HT1080 (cell line): Measurements from ENCODE around the gene TEX29. TPM values are rescaled to one million over a fixed set of nuclear protein-coding genes. Genes with fewer than 3 reads are reported as not detected.

Experiments
- DNase-seq: peaks from one replicate; pipeline ENCODE4 v3.0.0-alpha.2; 2015; ENCODE audit warnings: low read depth
- total RNA-seq: library from RNA; depleted of rRNA; stranded (reverse); fragments of >200 nt; shearing (Covaris generic); gene quantifications from 2 replicates; pipeline ENCODE4 v1.2.3, GENCODE V29; 2014

Gene TEX29
- total RNA-seq, 1 experiment from 2014 or later: 0.29 TPM

GRCh38 chr13:111322001-111322915, 1.8 kb downstream of the TEX29 start:
- DNase-seq: no peak

DNA sequence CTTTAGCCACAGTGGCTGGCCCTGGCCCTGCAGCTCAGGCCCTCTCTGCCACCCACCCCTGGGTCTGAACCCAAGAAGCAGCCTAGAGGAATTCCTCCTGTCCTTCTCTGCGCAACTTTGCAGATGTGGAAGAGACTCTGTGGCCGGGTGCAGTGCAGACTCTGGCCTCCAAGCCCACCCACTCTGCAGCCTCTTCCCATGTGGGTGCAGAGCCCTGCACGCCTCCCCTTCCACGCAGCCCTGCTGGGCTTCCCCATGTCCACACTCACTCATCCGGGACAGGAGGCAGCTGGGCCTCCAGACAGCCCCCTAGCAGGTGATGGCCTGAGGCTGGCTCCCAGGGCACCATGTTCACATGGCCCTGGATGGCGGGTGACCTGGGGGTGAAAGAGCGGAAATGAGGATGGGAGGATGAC, 2.5 kb downstream of the TEX29 start:
- DNase-seq: no peak

GRCh38 chr13:111323549-111323948, 3.1 kb downstream of the TEX29 start:
- no peak for DNase-seq

DNA sequence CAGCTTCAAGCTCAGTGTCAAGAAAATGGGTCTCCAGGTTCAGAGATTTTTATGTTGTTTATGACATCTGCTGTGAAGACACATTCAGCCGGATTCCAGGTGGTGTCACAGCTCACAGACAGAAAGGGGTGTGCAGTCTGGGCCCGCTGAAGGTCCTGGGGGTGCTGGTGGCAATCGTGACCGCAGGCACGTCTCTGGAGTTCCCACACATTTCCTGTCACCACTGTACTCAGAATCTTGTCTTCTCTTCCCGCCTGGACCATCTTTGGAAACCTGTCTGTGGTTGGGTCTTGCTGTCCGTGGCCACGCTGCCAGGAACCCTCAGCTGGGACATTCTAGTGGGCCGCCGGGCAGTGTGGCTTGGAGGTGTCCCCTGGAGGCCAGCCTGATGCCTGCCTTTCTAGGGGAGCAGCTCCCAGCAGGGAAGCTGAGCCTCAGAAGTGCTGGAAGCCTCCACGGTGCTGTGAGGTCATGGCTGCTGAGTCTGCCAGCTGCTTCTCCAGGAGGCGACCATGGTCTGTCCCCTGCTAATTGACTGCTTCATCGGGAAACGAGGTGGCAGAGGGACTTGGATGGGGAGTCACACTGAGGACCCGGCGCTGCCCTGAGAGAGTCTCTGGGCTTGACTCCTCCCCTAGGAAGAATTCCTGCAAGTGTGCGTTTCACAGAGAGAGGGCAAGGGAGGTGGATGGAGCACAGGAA, 3.7 kb downstream of the TEX29 start:
- DNase-seq: no peak

DNA sequence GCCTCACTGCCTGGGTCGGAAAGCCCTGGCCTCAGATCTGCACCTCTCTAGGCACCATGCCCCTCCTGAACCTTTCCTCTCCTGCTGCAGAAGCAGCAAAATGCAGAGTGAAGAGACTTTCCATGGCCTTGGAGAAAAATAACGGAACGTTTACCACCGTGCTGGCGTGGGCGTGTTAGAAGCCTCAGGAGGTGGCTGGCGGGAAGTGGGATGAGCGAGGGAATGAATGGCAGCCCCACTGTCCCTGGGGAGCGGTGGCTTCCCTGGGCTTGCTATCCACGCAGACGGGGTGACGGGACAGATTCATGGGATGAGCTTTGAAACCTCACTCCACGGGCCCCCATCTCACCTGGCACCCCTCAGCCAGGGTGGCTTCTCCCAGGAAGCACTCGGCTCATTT, 4.3 kb downstream of the TEX29 start:
- no peak for DNase-seq

GRCh38 chr13:111325146-111325890, 4.9 kb downstream of the TEX29 start:
- no peak for DNase-seq

DNA sequence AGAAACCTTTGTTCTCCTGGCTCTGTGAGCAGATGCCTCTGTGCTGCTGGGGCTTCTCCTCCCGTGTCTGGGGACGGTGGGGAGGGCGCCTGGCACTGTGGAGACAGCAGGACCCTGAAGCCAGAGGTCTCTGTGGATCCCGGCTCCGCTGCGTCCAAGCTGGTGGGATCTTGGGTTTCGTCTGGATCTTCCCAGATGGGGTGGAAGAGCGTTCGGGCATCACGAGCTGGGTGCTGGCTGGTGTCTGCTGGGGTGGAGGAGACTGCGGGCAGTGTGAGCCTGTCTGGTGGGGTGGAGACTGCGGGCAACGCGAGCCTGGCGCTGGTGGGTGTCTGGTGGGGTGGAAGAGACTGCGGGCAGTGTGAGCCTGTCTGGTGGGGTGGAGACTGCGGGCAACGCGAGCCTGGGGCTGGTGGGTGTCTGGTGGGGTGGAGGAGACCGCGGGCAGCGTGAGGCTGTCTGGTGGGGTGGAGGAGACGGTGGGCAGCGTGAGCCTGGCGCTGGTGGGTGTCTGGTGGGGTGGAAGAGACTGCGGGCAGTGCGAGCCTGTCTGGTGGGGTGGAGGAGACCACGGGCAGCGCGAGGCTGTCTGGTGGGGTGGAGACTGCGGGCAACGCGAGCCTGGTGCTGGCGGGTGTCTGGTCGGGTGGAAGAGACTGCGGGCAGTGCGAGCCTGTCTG, 5.6 kb downstream of the TEX29 start:
- no peak for DNase-seq

DNA sequence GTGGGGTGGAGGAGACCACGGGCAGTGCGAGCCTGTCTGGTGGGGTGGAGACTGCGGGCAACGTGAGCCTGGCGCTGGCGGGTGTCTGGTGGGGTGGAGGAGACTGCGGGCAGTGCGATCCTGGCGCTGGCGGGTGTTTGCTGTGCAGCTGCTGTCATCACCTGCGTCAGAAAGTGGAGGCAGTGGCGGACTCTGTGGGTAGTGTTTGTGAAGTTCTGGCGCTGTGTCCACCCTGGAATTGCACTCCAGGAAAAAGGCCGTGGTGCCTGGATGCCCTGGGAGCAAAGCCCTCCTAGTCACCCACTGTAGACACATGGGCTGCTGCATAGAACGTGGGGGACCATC, 6.2 kb downstream of the TEX29 start:
- no peak for DNase-seq

DNA sequence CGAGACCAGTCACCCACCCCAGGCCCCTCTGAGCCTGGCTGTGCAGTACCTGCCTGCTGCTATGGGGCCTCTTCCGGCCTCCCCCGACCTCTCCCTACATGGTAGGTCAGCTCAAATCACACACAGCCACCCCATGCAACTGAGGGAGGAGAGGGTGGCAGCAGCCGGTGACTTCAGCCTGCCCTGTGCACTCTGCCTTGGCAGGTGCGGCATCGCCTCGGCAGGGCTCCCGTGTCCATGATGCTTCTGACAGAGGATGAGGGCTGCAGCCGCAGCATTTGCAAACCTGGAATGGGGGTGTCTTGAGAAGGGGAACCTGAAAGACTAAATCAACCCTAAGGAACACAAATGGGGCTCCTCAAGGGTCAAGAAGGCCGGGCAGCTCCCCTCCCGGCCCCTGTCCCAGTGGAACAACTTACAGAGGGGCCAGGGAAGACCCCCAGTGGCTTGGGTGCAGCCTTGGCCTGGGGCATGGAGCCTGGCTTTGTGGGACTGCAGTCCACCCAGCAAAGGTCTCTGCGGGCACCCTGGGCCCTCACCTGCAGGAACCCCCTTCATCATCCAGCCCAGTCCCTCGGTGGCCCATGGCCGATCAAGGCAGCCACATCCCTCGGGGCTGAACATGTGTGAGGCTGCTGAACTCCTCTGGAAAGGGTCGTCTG, 6.7 kb downstream of the TEX29 start:
- no peak for DNase-seq

GRCh38 chr13:111327730-111328573, 7.5 kb downstream of the TEX29 start:
- DNase-seq: no peak

- DNase-seq: no peak
These were observed 8.3 kb downstream of the TEX29 start for GRCh38 chr13:111328574-111329410.

DNA sequence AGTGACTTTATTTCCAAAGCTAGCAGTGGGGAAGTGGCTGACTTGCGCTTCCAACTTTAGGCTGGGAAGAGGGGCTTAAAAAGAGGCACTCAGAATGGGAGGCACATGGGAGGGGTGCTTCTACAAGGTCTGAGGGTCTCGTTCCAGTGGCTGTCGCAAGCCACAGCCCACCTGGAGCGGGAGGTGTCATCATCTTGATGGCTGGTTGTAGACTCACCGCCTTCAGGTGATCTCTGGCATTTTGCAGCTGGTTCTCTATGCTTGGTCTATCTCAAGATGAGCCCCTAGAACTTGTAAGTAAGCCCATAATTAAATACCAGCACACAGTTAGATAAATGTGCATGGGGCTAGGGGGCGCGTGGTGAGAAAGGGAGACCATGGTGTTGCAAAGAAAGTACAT, 9.2 kb downstream of the TEX29 start:
- DNase-seq: no peak

GRCh38 chr13:111330066-111330610, 9.7 kb downstream of the TEX29 start:
- no peak for DNase-seq

DNA sequence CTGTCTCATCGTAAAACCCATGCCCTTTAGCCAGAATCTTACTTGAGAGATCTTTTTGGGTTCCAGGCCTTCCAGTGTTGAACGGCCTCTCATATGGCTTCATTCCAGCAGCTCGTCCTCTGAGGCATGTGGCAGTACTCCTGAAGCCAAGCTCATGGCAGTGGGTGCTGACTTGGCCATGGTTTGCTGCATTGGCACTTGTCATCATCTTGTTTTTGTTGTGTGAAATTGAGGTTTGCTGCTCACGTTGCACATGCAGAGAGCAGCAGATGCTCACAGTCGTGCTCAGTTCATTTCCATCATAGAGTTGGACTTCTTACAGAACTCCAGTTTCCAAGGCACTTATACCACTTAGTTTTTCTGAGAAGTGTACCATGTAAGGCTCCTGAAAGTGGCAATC, 14.9 kb downstream of the TEX29 start:
- no peak for DNase-seq

- DNase-seq: peak; percentile 17
These were observed 16.2 kb downstream of the TEX29 start for GRCh38 chr13:111336666-111337065.

DNA sequence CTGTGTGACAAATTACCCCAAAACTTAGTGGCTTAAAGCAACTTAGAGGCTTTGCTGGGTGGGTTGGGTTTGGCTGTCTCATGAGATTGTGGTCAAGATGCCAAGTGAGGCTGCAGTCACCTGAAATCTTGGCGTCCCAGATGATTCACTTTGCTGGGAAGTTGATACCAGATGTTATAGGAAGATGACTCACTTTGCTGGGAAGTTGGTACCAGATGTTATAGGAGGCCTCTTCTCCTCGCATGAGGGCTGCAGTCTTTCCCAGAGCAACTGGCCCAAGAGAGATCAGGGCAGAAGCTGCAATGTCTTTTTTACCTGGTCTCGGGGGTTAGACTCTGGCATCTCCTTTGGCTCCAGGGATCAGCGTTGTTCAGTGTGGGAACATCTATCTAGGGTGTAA, 16.8 kb downstream of the TEX29 start:
- peak; percentile 90 for DNase-seq

DNA sequence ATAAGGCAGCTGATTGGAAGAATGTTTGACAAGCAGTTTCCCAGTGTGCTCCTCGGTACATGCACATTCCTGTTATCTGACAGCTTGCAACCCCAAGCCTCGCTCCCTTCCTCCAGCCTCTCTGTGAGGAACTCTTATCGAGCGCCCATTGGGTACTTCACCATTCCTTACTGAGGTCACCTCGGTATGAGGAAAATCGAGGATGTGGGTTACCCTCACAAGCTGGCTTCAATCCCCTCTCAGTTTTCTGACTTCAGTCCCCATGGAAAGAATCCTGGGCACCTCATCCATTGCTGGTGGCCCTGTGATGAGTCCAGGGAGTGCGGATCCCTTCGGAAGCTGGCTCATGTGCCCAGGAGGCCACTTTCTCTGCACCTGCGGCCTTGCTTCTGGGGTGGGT, 17.3 kb downstream of the TEX29 start:
- DNase-seq: no peak

DNA sequence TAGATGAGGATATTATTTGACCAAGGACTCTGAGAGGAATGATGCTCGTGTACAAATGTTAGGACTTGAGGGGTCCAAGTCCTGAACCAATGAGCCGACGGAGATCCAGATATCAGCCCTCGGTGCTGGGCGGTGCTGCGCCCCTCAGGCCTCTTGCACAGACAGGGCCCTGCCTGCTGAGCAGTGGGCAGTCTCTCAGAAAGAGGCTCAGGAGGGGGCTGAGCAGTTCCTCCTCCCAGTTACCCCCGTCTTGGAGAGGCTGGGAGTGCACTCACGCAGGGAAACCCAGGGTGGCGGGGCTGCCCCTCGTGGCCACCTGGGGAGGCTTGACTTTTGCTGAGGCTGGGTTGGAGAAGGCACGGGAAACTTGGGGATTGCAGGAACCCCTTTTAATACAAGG, 18.4 kb downstream of the TEX29 start:
- no peak for DNase-seq
